ENCODE results near the gene CORO1C. TPM values are rescaled to one million over a fixed set of nuclear protein-coding genes. Genes with fewer than 3 reads are reported as not detected.

Gene CORO1C
- polyA plus RNA-seq, 1 of the 3 experiments (the other 2 are of a cell fraction), result 150 TPM

- POLR2A ChIA-PET, result interaction anchor here (0.9 to 1.0 kb wide), 2 partner anchors 14 to 84 kb away, joined by 3 read pairs; partner anchors contain the start of gene SSH1
These were observed 41.8 kb upstream of the CORO1C start for GRCh38 chr12:108772891-108773797.

GRCh38 chr12:108772247-108772646 lies 40.9 kb upstream of the CORO1C start:
- no peak overlapping the region for H3K4me2 ChIP-seq
- H3K4me1 ChIP-seq (ENCODE audit: control insufficient read depth in 1 of 2, insufficient read depth in 2 of 2, low read depth in 1 of 2, low read length in 1 of 2), result peaks cover 0 to 14% of the 10 kb centered on the region in 2 experiments; a peak in 1 of 4 replicates
- H3F3A ChIP-seq (replicated peaks; ENCODE audit: insufficient read depth), result no peaks in the 10 kb centered on the region
- no peak overlapping the region for H2AFZ ChIP-seq (ENCODE audit: low read depth)
- no peaks in the 10 kb centered on the region for H3K9me2 ChIP-seq
- POLR2A ChIA-PET, result no interaction called here
- no peaks in the 10 kb centered on the region for H4K20me1 ChIP-seq (ENCODE audit: insufficient read depth)
- CTCF ChIA-PET, result interaction anchor here (0.6 to 2.7 kb wide), 2 partner anchors 20 to 107 kb away, joined by 3 to 9 read pairs; no protein-coding TSS in a partner anchor
- H3K4me3 ChIP-seq (ENCODE audit: low read depth in 2 of 2, low read length in 1 of 2), result no peak overlapping the region
- no peaks in the 10 kb centered on the region for H3K9me3 ChIP-seq
- no peak overlapping the region for H3K9ac ChIP-seq
- no peak for DNase-seq
- no peak overlapping the region for H3K27ac ChIP-seq (ENCODE audit: low read depth in 2 of 2, low read length in 1 of 2)
- WGBS (ENCODE audit: low lambda C conversion rate), result 83% methylated on average over 2 of the region's 2 CpGs
- no peaks in the 10 kb centered on the region for H3K27me3 ChIP-seq (ENCODE audit: insufficient read depth)
- H3K36me3 ChIP-seq (replicated peaks in 1 of 2; ENCODE audit: control insufficient read depth in 1 of 2, insufficient read depth in 2 of 2, low read length in 1 of 2), result no peaks in the 10 kb centered on the region
- H3K79me2 ChIP-seq (ENCODE audit: insufficient read depth), result no peaks in the 10 kb centered on the region
- TF ChIP-seq MXI1 (IDR thresholded peaks at IDR 0.05; ENCODE audit: low read depth, low read length) (no peak), IRF3 (IDR thresholded peaks at IDR 0.05; ENCODE audit: low read depth, low read length) (no peak), RCOR1 (IDR thresholded peaks at IDR 0.05; ENCODE audit: low read length) (no peak), NFIC (IDR thresholded peaks at IDR 0.05; ENCODE audit: borderline replicate concordance) (no peak), TAF1 (IDR thresholded peaks at IDR 0.05; ENCODE audit: borderline replicate concordance, low read depth, low read length) (no peak), EP300 (IDR thresholded peaks at IDR 0.05; ENCODE audit: borderline replicate concordance in 1 of 2, low read depth in 1 of 2, low read length in 1 of 2) (no peak), RFX5 (IDR thresholded peaks at IDR 0.05; ENCODE audit: low read length) (no peak), ELF1 (IDR thresholded peaks at IDR 0.05) (no peak), CTCF (IDR thresholded peaks at IDR 0.05) (no peak), TEAD4 (IDR thresholded peaks at IDR 0.05; ENCODE audit: borderline replicate concordance, insufficient read depth) (no peak), REST (IDR thresholded peaks at IDR 0.05; ENCODE audit: low read depth, low read length) (no peak), PBX3 (IDR thresholded peaks at IDR 0.05) (no peak), FOXJ3 (CRISPR knock-in tag; IDR thresholded peaks at IDR 0.05) (no peak), SIN3A (IDR thresholded peaks at IDR 0.05; ENCODE audit: borderline replicate concordance, low read depth, low read length) (no peak), NRF1 (IDR thresholded peaks at IDR 0.05; ENCODE audit: low read depth, low read length) (no peak), RAD21 (IDR thresholded peaks at IDR 0.05; ENCODE audit: low read length) (no peak), MEF2A (IDR thresholded peaks at IDR 0.05; ENCODE audit: borderline replicate concordance, low read depth) (no peak), GATA2 (CRISPR knock-in tag; IDR thresholded peaks at IDR 0.05) (no peak)

More at GRCh38 chr12:108772891-108773797, 41.8 kb upstream of the CORO1C start:
- H3K4me2 ChIP-seq, result no peak overlapping the region
- no peaks in the 10 kb centered on the region for H3K9me3 ChIP-seq
- H3K79me2 ChIP-seq (ENCODE audit: insufficient read depth), result no peaks in the 10 kb centered on the region
- CTCF ChIA-PET, result interaction anchor here (2.7 kb wide), 1 partner anchor 108 kb away, joined by 9 read pairs; no protein-coding TSS in a partner anchor
- DNase-seq, result no peak
- H3K9ac ChIP-seq, result no peak overlapping the region
- no peak overlapping the region for H3K4me3 ChIP-seq (ENCODE audit: low read depth in 2 of 2, low read length in 1 of 2)
- peaks cover 0 to 14% of the 10 kb centered on the region in 2 experiments; a peak in 1 of 4 replicates for H3K4me1 ChIP-seq (ENCODE audit: control insufficient read depth in 1 of 2, insufficient read depth in 2 of 2, low read depth in 1 of 2, low read length in 1 of 2)
- no peaks in the 10 kb centered on the region for H4K20me1 ChIP-seq (ENCODE audit: insufficient read depth)
- H3K27ac ChIP-seq (ENCODE audit: low read depth in 2 of 2, low read length in 1 of 2), result no peak overlapping the region; a peak in 1 of 4 replicates
- H2AFZ ChIP-seq (ENCODE audit: low read depth), result no peak overlapping the region
- H3K27me3 ChIP-seq (ENCODE audit: insufficient read depth), result no peaks in the 10 kb centered on the region
- WGBS (ENCODE audit: low lambda C conversion rate), result 92% methylated on average over 25 of the region's 25 CpGs
- no peaks in the 10 kb centered on the region for H3F3A ChIP-seq (replicated peaks; ENCODE audit: insufficient read depth)
- H3K36me3 ChIP-seq (replicated peaks in 1 of 2; ENCODE audit: control insufficient read depth in 1 of 2, insufficient read depth in 2 of 2, low read length in 1 of 2), result no peaks in the 10 kb centered on the region
- TF ChIP-seq NRF1 (IDR thresholded peaks at IDR 0.05; ENCODE audit: low read depth, low read length) (no peak), FOXJ3 (CRISPR knock-in tag; IDR thresholded peaks at IDR 0.05) (no peak), FOSL2 (IDR thresholded peaks at IDR 0.05; ENCODE audit: borderline replicate concordance, low read depth) (no peak)
- no peaks in the 10 kb centered on the region for H3K9me2 ChIP-seq
